SIG-M5 treated with dmso at 0.1 percent for 504 hours (cell line): Measurements from ENCODE around the gene PFKP.

Experiments used
- DNase-seq: peaks from one replicate; lab custom pipeline; 2025; ENCODE audit not compliant: unreplicated experiment; lab: John Stamatoyannopoulos, UW

Gene PFKP

GRCh38 chr10:3068968-3069737 lies 1.8 kb downstream of the PFKP start:
- DNase-seq, result peak; percentile 14

DNA sequence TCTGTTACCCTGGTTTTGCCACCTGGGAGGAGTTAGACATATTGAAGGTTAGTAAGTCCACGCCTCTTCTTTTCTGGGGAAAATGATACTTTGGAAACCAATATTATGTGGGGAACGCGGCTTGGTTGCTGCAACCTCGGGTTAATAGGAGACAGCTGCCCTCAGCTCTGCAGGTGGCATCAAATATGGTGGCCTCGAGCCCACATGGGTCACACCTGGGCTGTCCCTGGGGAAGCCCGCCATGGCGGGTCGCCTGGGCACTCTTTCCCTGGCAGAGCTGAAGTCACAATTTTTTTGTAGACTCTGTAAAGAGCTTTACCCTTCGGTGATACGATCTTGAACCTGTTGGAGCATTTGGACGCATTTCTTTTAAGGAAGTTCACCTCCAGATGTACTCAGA lies 2.5 kb downstream of the PFKP start:
- no peak for DNase-seq

DNA sequence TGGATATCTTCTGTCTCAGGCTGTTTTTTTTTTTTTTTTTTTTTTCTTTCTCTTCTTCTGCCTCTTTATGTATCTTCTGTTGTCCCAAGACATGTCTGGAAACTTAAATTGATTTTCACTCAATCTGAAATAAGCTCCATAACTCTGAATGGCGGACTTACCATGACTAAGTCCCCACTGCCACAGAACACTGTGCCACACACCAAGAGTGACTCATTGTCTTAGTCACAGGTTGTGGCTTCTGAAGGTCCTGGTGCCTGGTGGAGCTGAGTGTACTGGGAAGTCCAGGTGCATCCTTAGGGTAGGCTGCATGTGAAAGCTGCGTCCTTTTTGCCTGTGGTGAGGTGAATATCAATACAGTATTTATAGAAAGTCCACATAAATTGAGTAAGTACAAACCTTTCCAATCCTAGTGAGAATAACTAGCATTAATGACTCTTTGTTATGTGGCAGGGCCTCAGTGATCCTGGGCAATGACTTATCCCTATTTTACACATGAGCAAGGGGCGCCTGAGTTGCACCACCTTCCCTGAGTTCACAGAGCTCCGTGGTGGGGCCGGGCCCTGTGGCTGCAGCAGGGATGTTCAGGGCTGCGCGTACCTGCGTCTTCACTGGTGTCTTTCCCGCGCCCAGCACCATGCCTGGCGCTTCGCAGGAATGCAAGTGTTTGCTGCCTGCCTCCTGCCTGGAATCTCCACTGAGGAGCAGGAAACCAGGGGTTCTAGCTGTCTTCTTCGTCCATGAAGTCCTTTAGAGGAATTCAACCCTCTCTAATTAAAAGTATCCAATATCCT lies 4.3 kb downstream of the PFKP start:
- DNase-seq, result peak; percentile 35

GRCh38 chr10:3072641-3073360 lies 5.5 kb downstream of the PFKP start:
- no peak for DNase-seq

GRCh38 chr10:3074145-3074665 lies 6.9 kb downstream of the PFKP start:
- DNase-seq, result no peak

- DNase-seq, result no peak
Measured at GRCh38 chr10:3074985-3075600, 7.7 kb downstream of the PFKP start.

DNA sequence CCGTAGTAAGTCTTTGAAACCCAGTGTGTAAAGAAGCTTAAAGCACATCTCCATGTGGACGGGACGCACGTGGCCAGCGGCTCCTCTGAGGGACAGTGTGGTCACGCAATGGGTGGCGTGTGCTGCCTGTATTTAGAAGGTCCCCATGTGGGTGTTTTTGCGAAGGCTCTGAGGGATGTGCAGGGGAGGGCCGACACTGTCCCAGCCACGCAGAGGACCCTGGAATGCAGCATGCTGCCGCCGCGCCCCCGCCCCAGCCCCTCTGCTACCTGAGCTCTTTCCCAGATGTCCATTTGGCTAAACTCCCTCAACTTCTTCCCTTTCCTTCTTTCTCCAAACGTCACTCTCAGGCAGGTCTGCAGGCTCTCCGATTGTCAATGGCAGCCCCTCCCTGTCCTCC lies 8.8 kb downstream of the PFKP start:
- no peak for DNase-seq

GRCh38 chr10:3077509-3077908 lies 10.2 kb downstream of the PFKP start:
- no peak for DNase-seq

DNA sequence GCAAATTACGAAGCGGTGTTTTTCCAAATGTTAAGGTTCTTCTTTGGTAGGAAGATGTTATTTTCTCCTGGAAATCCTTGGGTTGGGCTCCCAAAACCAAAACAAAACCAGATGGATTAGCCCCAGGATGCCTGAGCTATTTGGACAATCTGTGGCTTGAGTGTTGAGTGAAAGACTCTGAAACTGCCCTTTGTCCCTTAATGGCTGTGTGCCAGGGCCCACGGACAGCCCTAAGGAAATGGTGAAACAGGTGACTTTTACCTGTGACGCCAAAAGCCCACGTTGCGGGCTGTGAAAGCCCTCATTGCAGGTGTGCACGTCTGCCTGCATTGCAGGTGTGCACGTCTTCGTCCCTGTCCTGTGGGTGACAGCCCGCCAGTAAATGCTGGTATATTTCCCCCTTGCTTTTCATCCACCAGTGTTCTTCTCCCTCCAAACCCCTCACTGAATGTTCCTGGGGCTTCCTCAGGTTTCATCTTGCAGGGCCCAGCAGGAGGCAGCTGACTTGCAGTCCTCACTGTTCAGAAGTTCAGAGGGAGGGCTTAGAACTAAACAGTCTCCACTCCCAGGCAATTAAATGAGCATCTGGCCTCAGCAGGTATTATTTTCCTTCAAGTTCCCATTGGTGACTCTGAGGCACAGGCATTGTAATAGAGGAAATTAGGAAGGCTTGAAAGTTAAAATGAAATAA lies 10.7 kb downstream of the PFKP start:
- DNase-seq, result no peak

- DNase-seq, result no peak
Measured at GRCh38 chr10:3081383-3081981, 14.1 kb downstream of the PFKP start.

GRCh38 chr10:3082290-3082689 lies 14.9 kb downstream of the PFKP start:
- DNase-seq, result no peak

- no peak for DNase-seq
Measured at GRCh38 chr10:3085785-3086567, 18.6 kb downstream of the PFKP start.

DNA sequence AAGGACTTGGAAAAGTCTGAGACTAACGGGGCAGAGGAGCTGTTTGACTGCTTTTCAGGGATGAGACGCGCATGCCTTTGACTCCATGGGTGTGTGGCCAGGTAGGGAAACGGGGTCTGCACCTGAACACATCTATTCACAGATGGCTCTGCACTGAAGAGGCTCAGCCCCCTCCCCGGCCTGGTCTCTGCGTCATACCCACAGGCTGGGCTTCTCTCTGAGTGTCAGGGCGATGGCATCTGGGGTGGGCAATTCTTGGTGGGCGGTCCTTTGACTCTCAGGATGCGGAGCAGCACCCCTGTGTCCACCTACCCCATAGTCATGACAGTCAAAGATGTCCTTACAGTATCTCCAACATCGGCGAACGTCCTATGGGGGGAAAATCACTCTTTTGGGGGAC lies 23.0 kb downstream of the PFKP start:
- no peak for DNase-seq

GRCh38 chr10:3090914-3091787 lies 23.8 kb downstream of the PFKP start:
- no peak for DNase-seq

DNA sequence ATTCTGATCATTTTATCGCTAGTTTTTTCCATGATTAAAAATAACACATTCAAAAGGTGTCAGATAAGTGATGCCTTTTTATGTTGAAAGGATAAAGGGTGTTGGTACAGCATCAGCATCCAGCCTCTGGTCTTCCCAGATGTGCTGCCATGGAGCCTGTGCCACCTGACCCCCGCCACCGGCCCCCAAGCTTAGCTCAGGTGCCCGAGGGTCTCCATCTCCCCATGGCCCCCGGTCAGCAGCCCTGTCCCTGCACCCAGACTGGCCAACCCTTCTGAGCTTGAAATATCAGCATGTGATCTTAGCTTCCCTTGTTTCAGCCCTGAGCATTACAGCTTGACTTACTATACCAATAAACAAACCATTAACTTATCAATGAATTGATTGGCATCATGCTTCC lies 24.6 kb downstream of the PFKP start:
- DNase-seq, result no peak

DNA sequence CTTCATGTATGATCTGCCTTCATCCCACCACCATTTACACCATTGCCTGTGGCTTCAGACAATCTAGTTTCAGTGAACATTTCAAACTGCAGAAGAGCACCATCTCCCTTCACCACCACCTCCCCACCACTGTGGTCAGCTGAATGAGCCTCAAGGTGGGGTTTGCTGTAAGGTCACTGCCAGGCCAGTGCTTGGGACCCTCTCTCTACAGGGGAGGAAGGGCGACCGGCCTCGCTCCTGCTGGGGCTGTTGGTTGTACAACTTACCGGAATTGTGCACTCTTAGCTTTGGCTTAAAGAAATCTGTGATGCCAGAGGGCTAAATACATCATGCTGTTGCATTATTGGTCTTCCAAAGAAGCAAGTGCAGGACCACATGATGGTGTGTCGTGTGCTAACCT lies 26.6 kb downstream of the PFKP start:
- no peak for DNase-seq

GRCh38 chr10:3094609-3095036 lies 27.3 kb downstream of the PFKP start:
- DNase-seq, result no peak

DNA sequence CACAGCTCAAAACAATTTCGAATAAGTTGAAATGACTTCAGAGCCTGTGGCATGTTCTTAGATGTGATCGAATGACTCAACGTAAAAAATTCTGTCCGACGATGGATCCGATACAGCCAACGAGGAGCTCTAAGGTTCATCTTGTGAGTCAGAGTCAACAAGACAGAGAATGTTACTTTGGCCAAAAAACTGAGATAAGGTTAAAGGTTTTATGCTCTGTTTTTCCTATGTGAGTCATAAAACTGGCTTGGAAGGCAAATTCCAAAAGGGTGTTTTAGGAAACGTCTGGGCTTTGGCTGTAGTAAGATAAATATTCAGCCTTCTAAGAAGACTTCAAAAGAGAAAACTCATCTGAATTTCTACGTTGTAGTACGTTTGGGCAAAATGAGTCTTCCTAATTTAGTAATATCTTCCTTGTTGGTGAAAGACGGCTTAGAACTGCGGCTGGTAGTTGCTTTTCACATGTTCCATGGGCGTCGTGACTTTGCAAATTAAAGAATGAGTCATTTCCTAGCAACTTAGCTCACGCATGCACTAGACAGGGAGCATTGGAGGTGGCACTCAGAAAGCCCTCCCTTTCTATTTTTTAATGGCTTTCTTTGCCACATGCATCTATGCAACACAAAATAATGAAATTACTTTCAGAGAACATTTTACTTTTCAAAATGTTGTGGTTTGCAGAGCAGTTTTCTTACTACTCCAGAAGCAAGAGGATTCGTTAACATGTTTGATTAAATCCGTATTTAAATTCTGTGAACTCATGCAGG lies 28.2 kb downstream of the PFKP start:
- peak; percentile 89 for DNase-seq
